ENCODE measurements around the gene SPOCK2. TPM values are rescaled to one million over a fixed set of nuclear protein-coding genes. Genes with fewer than 3 reads are reported as not detected.

The SPOCK2 gene
- total RNA-seq, 1 donor from 2014 or later = 27.8 TPM

DNA sequence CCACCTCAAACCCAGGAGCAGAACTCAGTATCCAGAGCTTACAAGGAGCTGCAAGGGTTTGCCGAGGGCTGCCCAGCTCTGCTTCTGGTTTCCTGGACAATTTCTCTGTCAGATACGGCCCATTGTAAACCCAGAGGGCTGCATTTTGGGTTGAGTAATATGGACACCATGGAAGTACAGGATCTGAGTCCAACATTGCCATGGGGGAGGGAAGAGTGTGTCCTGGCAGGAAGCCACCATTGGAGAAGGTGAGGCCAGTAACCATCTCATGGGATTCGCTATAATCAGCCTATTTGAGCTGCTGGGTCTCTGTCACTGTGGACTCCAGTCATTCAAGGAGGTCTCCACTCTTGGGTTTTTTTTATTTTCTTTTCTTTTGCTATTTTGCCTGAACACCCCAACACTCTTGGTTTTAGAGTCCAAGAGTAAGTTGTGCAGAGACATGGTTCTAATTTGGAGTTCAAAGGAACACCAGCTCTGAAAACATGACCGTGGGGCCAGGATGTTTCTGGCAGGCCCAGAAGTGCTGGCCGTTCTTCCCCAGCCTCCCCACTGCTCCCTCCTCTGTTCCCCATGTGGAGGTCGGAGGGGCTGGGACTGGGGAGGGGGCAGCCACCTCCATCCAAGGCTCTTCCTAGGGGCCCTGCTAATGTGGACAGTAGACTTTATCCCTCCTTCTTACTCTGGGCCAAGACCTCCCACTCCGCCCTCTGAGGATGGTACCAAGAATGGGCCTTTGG, 77.9 kb downstream of the SPOCK2 start:
- ATAC-seq (ENCODE audit: low read depth) (no peak), DNase-seq (no peak)
- ChIA-PET CTCF (no interaction called here), POLR2A (no interaction called here)
- no peaks in the 10 kb centered on the region for H3K36me3 Mint-ChIP-seq (ENCODE audit: low read depth)
- no peak overlapping the region for H3K4me3 Mint-ChIP-seq
- H3K27me3 Mint-ChIP-seq = peaks cover 4% of the 10 kb centered on the region
- H3K9me3 Mint-ChIP-seq = no peaks in the 10 kb centered on the region
- intact Hi-C loops (cut with micrococcal nuclease) = no loop called here
- TF ChIP-seq, protein P1, sequence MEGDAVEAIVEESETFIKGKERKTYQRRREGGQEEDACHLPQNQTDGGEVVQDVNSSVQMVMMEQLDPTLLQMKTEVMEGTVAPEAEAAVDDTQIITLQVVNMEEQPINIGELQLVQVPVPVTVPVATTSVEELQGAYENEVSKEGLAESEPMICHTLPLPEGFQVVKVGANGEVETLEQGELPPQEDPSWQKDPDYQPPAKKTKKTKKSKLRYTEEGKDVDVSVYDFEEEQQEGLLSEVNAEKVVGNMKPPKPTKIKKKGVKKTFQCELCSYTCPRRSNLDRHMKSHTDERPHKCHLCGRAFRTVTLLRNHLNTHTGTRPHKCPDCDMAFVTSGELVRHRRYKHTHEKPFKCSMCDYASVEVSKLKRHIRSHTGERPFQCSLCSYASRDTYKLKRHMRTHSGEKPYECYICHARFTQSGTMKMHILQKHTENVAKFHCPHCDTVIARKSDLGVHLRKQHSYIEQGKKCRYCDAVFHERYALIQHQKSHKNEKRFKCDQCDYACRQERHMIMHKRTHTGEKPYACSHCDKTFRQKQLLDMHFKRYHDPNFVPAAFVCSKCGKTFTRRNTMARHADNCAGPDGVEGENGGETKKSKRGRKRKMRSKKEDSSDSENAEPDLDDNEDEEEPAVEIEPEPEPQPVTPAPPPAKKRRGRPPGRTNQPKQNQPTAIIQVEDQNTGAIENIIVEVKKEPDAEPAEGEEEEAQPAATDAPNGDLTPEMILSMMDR (IDR thresholded peaks at IDR 0.05) = no peak
- H3K27ac Mint-ChIP-seq = no peak overlapping the region
- H3K4me1 Mint-ChIP-seq = no peaks in the 10 kb centered on the region

DNA sequence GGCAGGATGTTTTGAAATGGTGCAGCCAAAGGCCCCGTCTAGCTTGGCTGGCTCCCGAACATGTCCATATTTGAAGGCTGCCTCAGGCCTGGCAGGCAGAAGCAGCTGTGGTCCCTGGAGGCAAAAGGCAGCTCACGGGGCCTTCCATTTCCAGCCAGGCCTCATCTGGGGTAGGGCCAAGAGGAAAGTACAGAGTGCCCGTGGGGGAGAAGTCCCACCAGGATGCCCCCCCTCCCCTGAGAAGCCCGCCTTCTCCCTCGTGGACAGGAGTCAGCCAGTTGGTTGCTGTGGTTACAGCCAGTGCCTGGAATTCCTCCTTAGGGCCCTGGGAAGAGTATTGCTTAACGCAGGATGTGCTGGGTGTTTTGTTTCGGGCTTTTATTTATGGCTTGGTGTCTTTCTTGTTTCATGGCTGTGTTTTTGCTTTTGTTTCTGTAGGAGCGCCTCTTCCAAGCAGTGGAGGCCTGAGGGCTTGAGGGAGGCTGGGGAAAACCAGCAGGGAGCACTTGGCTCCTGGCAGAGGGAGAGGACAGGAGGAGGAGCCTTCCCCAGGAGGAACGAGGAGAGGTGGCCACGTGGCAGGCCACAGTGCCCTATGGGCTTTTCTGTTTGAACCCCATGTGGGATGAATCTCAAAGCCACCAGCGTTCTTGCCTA, 78.8 kb downstream of the SPOCK2 start:
- intact Hi-C loops (cut with micrococcal nuclease) = no loop called here
- H3K4me3 Mint-ChIP-seq = no peak overlapping the region
- ATAC-seq (ENCODE audit: low read depth) = no peak
- H3K27me3 Mint-ChIP-seq = peaks cover 4% of the 10 kb centered on the region
- no peaks in the 10 kb centered on the region for H3K4me1 Mint-ChIP-seq
- H3K27ac Mint-ChIP-seq = no peak overlapping the region
- H3K9me3 Mint-ChIP-seq = no peaks in the 10 kb centered on the region
- ChIA-PET POLR2A (no interaction called here), CTCF (no interaction called here)
- H3K36me3 Mint-ChIP-seq (ENCODE audit: low read depth) = no peaks in the 10 kb centered on the region
- TF ChIP-seq, protein P1 (IDR thresholded peaks at IDR 0.05) = no peak
- DNase-seq = no peak

DNA sequence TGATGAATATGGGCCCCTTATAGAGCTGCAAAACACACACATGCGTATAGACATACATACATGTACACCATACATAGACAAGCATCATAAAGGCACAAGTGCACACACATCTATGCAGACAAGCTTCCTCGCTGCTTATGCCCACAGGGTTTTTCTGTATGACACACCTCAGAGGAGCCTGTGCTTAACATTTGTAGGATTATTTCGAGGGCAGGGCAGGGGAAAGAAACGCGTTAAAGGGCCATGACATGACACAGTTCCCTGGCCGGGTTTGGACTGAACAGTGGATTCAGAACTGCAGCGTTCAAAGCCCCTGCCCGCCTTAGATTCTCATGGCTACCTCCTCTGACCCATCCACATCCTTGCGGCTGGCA, 79.3 kb downstream of the SPOCK2 start:
- Mint-ChIP-seq H3K4me3 (no peak overlapping the region), H3K27ac (no peak overlapping the region), H3K9me3 (no peaks in the 10 kb centered on the region), H3K4me1 (no peaks in the 10 kb centered on the region), H3K36me3 (ENCODE audit: low read depth) (no peaks in the 10 kb centered on the region), H3K27me3 (peaks cover 3% of the 10 kb centered on the region)
- TF ChIP-seq, protein P1 (IDR thresholded peaks at IDR 0.05) = no peak
- intact Hi-C loops (cut with micrococcal nuclease) = no loop called here
- POLR2A ChIA-PET = no interaction called here
- CTCF ChIA-PET = no interaction called here
- DNase-seq (no peak), ATAC-seq (ENCODE audit: low read depth) (no peak)

Other genes with a start within 250 kb of the SPOCK2 start
- 207 and 210 TPM in 2 replicates for gene PSAP, start 237.3 kb downstream of the SPOCK2 start, total RNA-seq
- not detected in 2 replicates for gene CHST3, start 124.2 kb downstream of the SPOCK2 start, total RNA-seq
- gene ANAPC16, start 127.5 kb upstream of the SPOCK2 start, total RNA-seq = 128 and 137 TPM in 2 replicates
- 42.6 and 42.9 TPM in 2 replicates for gene ASCC1, start 127.7 kb upstream of the SPOCK2 start, total RNA-seq
- gene DDIT4, start 185.4 kb upstream of the SPOCK2 start, total RNA-seq = 175 and 180 TPM in 2 replicates

Data from activated B cell treated with CpG ODN at 0.5 μM for 24 hours (primary cell).